Measurements from ENCODE around the gene ADGRG6. TPM values are rescaled to one million over a fixed set of nuclear protein-coding genes. Genes with fewer than 3 reads are reported as not detected.

The ADGRG6 gene
- polyA plus RNA-seq, 1 of the 3 experiments (the other 2 are of a cell fraction) = 61.5 TPM

- no peak for TF ChIP-seq ZBTB33 (IDR thresholded peaks at IDR 0.05; ENCODE audit: borderline replicate concordance, low read depth)
- no peak for TF ChIP-seq RXRA (IDR thresholded peaks at IDR 0.05; ENCODE audit: borderline replicate concordance, low read depth)
- TF ChIP-seq JUND (IDR thresholded peaks at IDR 0.05) = no peak
- no peak for TF ChIP-seq ELF1 (IDR thresholded peaks at IDR 0.05)
- TF ChIP-seq EP300 (IDR thresholded peaks at IDR 0.05; ENCODE audit: borderline replicate concordance in 1 of 2, low read depth in 1 of 2, low read length in 1 of 2) = no peak
- TF ChIP-seq TEAD4 (IDR thresholded peaks at IDR 0.05; ENCODE audit: borderline replicate concordance, insufficient read depth) = no peak
- no peak for TF ChIP-seq MXI1 (IDR thresholded peaks at IDR 0.05; ENCODE audit: low read depth, low read length)
These were observed 167.4 kb downstream of the ADGRG6 start (continued) for GRCh38 chr6:142469220-142469619.

- no peaks in the 10 kb centered on the region for H3K27me3 ChIP-seq (ENCODE audit: insufficient read depth)
- H3K9me2 ChIP-seq = no peaks in the 10 kb centered on the region
- ChIA-PET CTCF (no interaction called here), POLR2A (no interaction called here)
- peaks cover 7% of the 10 kb centered on the region for H3F3A ChIP-seq (replicated peaks; ENCODE audit: insufficient read depth)
- H3K36me3 ChIP-seq (replicated peaks in 1 of 2; ENCODE audit: control insufficient read depth in 1 of 2, insufficient read depth in 2 of 2, low read length in 1 of 2) = peaks cover 0 to 3% of the 10 kb centered on the region in 2 experiments
- DNase-seq = no peak
- no peaks in the 10 kb centered on the region for H3K9me3 ChIP-seq
- no peak overlapping the region for H2AFZ ChIP-seq (ENCODE audit: low read depth)
- no peak overlapping the region for H3K9ac ChIP-seq
- peaks cover 0 to 2% of the 10 kb centered on the region in 2 experiments; a peak in 2 of 4 replicates for H3K4me1 ChIP-seq (ENCODE audit: control insufficient read depth in 1 of 2, insufficient read depth in 2 of 2, low read depth in 1 of 2, low read length in 1 of 2)
- TF ChIP-seq ELF1 (IDR thresholded peaks at IDR 0.05) (no peak), TAF1 (IDR thresholded peaks at IDR 0.05; ENCODE audit: borderline replicate concordance, low read depth, low read length) (no peak), SMC3 (IDR thresholded peaks at IDR 0.05; ENCODE audit: low read depth, low read length) (no peak), RCOR1 (IDR thresholded peaks at IDR 0.05; ENCODE audit: low read length) (no peak), TEAD4 (IDR thresholded peaks at IDR 0.05; ENCODE audit: borderline replicate concordance, insufficient read depth) (no peak), POLR2AphosphoS5 (IDR thresholded peaks at IDR 0.05; ENCODE audit: low read depth, low read length) (no peak), EZH2phosphoT487 (IDR thresholded peaks at IDR 0.05; ENCODE audit: borderline replicate concordance, low read depth) (no peak)
- no peak overlapping the region for H3K27ac ChIP-seq (ENCODE audit: low read depth in 2 of 2, low read length in 1 of 2)
- 63% methylated on average over 1 of the region's 1 CpG for WGBS (ENCODE audit: low lambda C conversion rate)
- no peak overlapping the region for H3K4me2 ChIP-seq
- H4K20me1 ChIP-seq (ENCODE audit: insufficient read depth) = no peaks in the 10 kb centered on the region
- no peak overlapping the region for H3K4me3 ChIP-seq (ENCODE audit: low read depth in 2 of 2, low read length in 1 of 2)
- H3K79me2 ChIP-seq (ENCODE audit: insufficient read depth) = no peaks in the 10 kb centered on the region
These were observed 168.6 kb downstream of the ADGRG6 start for GRCh38 chr6:142470421-142470820.

- DNase-seq = peak; percentile 47
- Histone ChIP-seq H3K79me2 (ENCODE audit: insufficient read depth) (no peaks in the 10 kb centered on the region), H3K27me3 (ENCODE audit: insufficient read depth) (no peaks in the 10 kb centered on the region), H3K9me2 (no peaks in the 10 kb centered on the region), H3F3A (replicated peaks; ENCODE audit: insufficient read depth) (peaks cover 7% of the 10 kb centered on the region), H3K36me3 (replicated peaks in 1 of 2; ENCODE audit: control insufficient read depth in 1 of 2, insufficient read depth in 2 of 2, low read length in 1 of 2) (no peaks in the 10 kb centered on the region), H2AFZ (ENCODE audit: low read depth) (peak overlapping the region; percentile 86), H3K27ac (ENCODE audit: low read depth in 2 of 2, low read length in 1 of 2) (peak overlapping the region; percentile 19 to 66; a peak in 3 of 4 replicates), H3K4me2 (peak overlapping the region; percentile 57; the same call in 1 of the 2 replicates), H3K4me3 (ENCODE audit: low read depth in 2 of 2, low read length in 1 of 2) (peak overlapping the region; percentile 12 to 37; a peak in 2 of 4 replicates), H3K4me1 (ENCODE audit: control insufficient read depth in 1 of 2, insufficient read depth in 2 of 2, low read depth in 1 of 2, low read length in 1 of 2) (peaks cover 0 to 2% of the 10 kb centered on the region in 2 experiments; a peak in 2 of 4 replicates), H3K9ac (peak overlapping the region; percentile 11; the same call in 1 of the 2 replicates), H3K9me3 (no peaks in the 10 kb centered on the region), H4K20me1 (ENCODE audit: insufficient read depth) (no peaks in the 10 kb centered on the region)
- 3% methylated on average over 13 of the region's 13 CpGs for WGBS (ENCODE audit: low lambda C conversion rate)
- POLR2A ChIA-PET = no interaction called here
- CTCF ChIA-PET = interaction anchor here (0.6 to 3.7 kb wide), 83 partner anchors 9 to 1538 kb away, joined by 3 to 55 read pairs (median 4); partner anchors contain the start of genes ADAT2, NMBR, PEX3 and VTA1
- TF ChIP-seq RAD21 (IDR thresholded peaks at IDR 0.05; ENCODE audit: low read length) (peak; percentile 90), GATA2 (CRISPR knock-in tag; IDR thresholded peaks at IDR 0.05) (no peak), RCOR1 (IDR thresholded peaks at IDR 0.05; ENCODE audit: low read length) (no peak), CTCF (IDR thresholded peaks at IDR 0.05) (peak; percentile 76), YY1 (IDR thresholded peaks at IDR 0.05; ENCODE audit: low read depth) (no peak), ZBTB33 (IDR thresholded peaks at IDR 0.05; ENCODE audit: borderline replicate concordance, low read depth) (no peak), FOXJ3 (CRISPR knock-in tag; IDR thresholded peaks at IDR 0.05) (no peak), SMC3 (IDR thresholded peaks at IDR 0.05; ENCODE audit: low read depth, low read length) (peak; percentile 63)
These were observed 172.9 kb downstream of the ADGRG6 start for GRCh38 chr6:142474531-142475289.
